GOT3 (cell line): ENCODE data around the gene CDC20.
"Not testable (repeated sequence)": the region's sequence is repeated elsewhere in the genome, so short reads cannot be mapped to it uniquely, and the experiment has no call there.

Source experiments
- DNase-seq: peaks from one replicate; lab custom pipeline; 2025; ENCODE audit warnings: mixed read lengths; lab: John Stamatoyannopoulos, UW

CDC20 gene

GRCh38 chr1:43383449-43383848, 24.7 kb downstream of the CDC20 start:
- no peak for DNase-seq

DNA sequence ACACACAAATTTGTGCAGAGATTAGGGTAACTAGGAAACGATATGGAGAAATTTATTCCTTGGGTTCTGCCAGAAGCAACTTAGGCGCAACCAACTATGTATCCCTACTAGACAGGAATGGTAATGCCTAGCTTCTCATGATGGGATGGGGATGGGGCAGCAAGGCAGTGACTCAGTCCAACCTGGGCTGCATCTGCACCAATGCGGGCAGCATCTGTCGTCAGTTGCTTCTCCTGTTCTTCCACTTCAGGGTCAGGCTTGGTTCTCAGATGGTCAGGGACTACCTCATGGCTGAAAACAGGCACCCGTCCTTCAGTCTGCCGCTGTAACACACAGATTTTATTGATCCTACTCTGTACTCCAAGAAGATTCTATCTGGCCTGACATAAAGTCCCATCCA, 27.9 kb downstream of the CDC20 start:
- no peak for DNase-seq

DNA sequence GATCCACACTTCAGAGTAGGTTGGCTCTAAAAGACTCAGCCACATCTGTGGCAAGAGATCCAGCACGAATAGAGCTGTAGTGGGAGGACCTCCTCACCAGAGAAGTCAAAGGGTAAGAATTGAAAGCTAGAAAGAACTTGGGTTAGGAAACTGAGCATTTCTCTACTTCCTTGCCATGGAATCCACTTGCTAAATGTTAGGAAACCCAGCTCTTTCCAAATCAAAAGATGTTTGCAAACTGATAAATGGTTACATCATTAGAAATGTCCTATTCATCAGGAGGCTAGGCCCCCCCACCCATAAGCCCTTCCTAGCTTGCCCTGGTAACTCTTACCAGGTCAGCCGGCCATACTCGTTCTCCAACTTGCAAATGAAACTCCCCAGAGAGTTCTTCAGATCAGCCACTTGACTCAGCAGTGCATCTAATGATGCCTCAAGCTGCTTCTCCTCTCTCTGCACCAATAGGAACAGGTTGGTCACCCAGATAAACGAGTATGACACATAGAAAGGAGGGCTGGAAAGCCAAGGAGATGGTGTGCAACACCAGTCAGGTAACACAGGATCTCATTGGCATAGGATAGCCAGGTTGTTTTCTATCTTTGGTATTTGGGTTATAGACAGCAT, 29.3 kb downstream of the CDC20 start:
- DNase-seq, result no peak

DNA sequence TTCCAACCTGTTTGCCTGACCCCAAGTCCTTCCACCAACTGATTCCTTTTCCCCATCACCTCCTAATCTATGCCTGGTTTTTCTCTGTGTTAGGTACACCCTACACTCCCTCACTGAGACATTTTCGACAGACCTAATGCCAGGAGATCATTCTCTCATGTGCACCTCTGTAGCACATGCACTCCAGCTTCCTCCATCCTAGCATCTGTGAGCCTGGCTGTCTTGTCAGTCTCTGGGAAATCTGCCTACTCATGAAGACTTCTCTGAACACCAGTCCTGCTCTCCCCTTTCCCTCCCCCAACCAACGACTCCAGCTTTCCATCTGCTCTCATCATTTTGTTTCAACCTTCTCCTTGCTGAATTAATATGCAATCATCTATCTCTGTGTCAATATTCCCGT, 29.8 kb downstream of the CDC20 start:
- no peak for DNase-seq

DNA sequence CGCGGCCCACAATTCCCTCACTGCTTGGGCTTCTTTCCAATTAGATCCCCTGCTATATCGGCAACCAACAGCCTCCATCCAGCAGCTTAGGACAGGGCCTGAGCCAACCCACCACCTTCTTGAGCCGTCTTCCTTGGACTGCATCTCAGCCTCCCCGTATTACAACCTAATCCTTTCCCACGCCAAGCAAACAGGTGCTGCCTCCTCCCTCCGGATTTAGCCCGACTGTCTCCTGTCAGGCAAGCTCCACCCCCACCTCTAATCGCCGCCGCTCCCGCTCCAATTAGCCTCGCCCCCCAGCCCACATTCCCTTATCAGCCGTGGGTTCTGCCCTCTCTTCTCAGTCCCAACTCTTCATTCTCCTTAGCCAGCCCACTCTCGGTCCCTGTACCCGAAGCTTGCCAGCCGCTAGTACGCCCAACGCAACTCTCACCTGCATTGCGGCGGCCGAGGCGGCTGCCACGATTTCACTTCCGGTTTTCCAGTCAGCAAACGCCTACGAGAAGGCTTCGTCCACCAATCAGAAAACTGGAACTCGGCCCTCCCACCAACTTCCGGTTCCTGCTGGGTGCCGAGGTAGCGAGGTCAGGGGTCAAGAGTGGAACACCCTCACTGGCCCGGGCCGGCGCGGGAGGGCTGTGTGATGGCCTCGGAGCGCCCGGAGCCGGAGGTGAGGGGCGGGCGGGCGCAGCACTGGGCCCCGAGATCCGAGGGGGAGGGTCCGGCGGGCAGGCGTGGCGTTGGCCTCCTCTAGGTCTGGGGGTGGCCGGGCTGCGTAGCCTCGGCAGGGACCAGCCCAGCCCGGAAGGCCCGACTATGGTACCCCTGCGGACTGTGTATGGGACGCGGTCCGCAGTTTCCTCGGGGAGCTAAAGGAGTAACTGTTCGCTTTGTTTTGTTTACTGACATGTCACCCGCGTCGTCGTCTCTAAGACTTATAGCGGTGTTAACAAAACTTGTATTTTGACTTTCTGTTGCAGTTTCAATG, 30.8 kb downstream of the CDC20 start, which contains the start of the genes MED8 and SZT2:
MED8 (minus strand) TSS at position 475 of the 988 bp plus-strand sequence; CDS start at position 439, 36 bp downstream.
SZT2 (plus strand) TSS at position 574 of the 988 bp plus-strand sequence; CDS start at position 644, 70 bp downstream.
- peak; percentile 66 for DNase-seq

GRCh38 chr1:43392702-43393101, 33.9 kb downstream of the CDC20 start:
- DNase-seq, result no peak

DNA sequence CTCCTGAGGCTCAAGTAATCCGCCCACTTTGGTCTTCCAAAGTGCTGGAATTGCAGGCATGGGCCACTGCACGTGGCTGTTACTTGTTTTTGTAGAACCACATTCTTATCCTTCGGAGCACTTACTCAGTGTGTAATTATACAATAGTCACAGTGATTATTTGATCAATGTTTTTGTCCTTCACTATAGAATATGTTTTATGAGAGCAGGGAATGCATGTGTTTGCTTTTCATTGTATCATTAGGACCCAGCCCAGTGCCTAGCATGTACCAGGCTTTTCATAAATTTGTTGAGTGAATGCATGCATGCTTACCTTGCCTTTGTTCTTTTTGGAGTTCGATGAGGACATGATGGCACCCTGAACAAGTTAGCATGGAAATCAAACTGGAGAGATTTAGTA, 36.7 kb downstream of the CDC20 start:
- DNase-seq, result no peak

GRCh38 chr1:43396059-43396458, 37.3 kb downstream of the CDC20 start:
- DNase-seq, result no peak

DNA sequence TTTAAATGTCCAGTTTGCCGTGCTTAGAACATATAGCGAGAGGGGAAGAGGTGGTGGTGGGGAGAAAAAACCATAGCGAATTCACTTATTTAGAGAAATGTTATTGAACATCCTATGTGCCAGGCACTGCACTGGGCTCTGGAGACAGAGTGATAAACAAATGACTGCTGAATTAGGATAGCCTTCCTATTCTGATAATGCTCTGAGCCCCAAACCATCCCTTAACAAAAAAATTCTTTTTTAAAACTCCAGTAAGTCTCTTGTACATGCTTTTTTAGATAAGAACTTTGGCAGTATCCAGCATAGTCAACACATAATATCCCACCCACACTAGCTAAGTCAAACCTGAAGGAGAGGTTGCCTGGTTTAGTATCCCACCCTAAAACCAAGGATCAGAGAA, 39.4 kb downstream of the CDC20 start:
- DNase-seq, result no peak

DNA sequence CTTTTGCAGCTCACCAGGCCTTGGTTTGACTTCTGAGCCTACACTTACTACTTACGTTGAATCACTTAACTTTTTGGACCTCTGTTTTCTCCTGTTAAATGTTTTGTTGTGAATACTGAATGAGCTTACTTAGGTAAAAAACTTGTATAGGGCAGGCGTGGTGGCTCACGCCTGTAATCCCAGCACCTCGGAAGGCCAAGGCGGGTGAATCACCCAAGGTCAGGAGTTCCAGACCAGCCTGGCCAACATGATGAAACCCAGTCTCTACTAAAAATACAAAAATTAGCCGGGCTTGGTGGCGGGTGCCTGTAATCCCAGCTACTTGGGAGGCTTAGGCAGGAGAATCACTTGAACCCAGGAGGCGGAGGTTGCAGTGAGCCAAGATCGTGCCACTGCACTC, 41.7 kb downstream of the CDC20 start:
- DNase-seq, result not testable (repeated sequence)

DNA sequence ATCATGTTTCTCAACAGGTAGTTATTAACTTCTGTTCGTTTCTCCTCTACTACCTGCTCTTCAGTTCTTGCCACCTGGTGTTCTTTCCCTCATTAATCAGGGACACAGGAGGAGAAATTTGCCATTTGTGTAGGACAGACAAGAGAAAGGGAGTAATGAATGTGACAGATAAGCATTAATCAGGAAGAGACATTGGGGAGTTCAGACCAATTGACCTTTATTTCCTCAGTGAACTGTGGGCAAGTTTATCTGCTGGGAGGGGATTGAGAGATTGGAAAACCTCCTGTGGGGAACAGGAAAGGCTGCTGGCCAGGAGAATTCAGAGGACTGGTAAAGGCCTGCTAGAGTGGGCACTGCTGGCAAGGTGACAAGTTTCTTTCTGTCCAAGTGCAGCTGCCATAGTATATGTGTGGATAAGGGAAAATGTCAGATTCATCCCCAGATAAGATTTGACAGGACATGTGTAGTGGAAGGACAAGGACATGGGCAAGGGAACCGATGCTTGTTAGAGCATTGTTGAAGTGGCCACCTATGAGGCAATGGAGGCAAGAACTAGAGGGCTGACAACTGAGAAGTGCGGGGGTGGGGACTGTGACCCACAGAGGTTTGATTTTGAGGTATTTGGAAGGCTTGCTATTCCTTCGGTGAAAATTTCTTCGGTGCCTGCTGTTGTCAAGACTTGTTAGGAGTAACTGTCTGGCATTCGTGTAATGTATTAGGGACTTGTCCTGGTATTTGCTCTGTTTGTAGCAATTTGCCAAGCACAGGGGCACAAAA, 43.5 kb downstream of the CDC20 start:
- no peak for DNase-seq

DNA sequence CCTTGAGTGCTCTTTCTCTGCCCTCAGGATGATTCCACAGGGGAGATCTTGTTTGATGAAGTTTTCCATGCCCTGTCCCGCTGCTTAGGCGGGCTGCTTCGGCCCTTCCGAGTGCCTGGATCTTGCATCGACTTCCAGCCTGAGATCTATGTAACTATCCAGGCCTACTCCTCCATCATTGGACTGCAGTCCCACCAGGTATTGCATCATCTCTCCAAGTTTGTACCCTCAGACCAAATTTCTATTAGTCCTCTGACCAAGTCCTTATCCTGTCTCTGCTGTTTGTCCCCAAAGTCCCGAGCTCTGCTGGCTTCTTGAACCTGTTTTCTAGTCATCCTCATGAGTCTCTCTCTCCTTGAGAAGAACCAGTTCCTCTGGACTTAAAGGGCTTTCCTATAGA, 45.6 kb downstream of the CDC20 start:
- DNase-seq, result no peak

- no peak for DNase-seq
Measured at GRCh38 chr1:43405219-43405875, 46.6 kb downstream of the CDC20 start.

DNA sequence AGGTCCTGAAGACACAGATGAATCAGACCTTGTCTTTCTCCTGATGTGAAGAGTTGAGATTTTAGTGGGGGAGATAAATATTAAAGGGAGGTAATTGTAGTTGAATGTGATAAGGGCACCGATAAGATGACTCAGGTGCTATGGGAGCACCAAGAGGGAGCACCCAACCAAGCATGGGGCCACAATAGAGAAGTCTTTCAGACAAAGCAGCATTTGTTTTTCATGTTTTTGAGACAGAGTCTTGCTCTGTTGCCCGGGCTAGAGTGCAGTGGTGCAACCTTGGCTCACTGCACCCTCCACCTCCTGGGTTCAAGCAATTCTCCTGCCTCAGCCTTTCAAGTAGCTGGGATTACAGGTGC, 47.1 kb downstream of the CDC20 start:
- DNase-seq, result no peak

- DNase-seq, result no peak
Measured at GRCh38 chr1:43410571-43410970, 51.8 kb downstream of the CDC20 start.
